Left lung (tissue), 10 donors: ENCODE results near the gene SLC12A1. TPM values are rescaled to one million over a fixed set of nuclear protein-coding genes. Genes with fewer than 3 reads are reported as not detected.

ENCODE experiments used
- ATAC-seq: fragments of 200-7000 bp; cut with Tn5 transposase; one replicate; pipeline ENCODE4 v1.9.1; 2020; ENCODE audit warnings: moderate library complexity
- DNase-seq, 4 donors: peaks; one replicate each; pipeline ENCODE4 v3.0.0-alpha.2; 2013 to 2020
- H3K27ac ChIP-seq, 2 donors: fragments of 200-600 bp; sonication (generic) in 1 of 2; one replicate each; pipeline versions ENCODE4 v1.5.0 to v1.8.0; 2020 to 2021
- H3K27me3 ChIP-seq, 2 donors: fragments of 200-600 bp; sonication (generic) in 1 of 2; one replicate each; pipeline versions ENCODE4 v1.5.0 to v1.8.0; 2020 to 2021
- H3K36me3 ChIP-seq, 2 donors: fragments of 200-600 bp; sonication (generic) in 1 of 2; one replicate each; pipeline versions ENCODE4 v1.5.0 to v1.8.0; 2020 to 2021
- H3K4me1 ChIP-seq, 2 donors: fragments of 200-600 bp; one replicate each; pipeline ENCODE4 v1.8.0; 2021
- H3K4me3 ChIP-seq, 2 donors: fragments of 200-600 bp; sonication (generic) in 1 of 2; one replicate each; pipeline versions ENCODE4 v1.5.0 to v1.8.0; 2020 to 2021; ENCODE audit warnings: mild to moderate bottlenecking in 1 of 2
- H3K9me3 ChIP-seq, 2 donors: fragments of 200-600 bp; sonication (generic) in 1 of 2; one replicate each; pipeline versions ENCODE4 v1.5.0 to v1.8.0; 2020 to 2021
- intact Hi-C, 2 donors: fragments of 100-400 bp; cut with DNase I; formaldehyde crosslinking; loops; one replicate each; pipeline versions ENCODE4 v1.11.2 to v1.14.2; 2022
- polyA plus RNA-seq, 6 donors: library from polyadenylated mRNA; unstranded; fragments of 120-200 nt; gene quantifications; one replicate each; pipeline ENCODE4 v1.2.1, GENCODE V29; 2013; ENCODE audit not compliant: insufficient read length in 6 of 6
- total RNA-seq, 2 donors: library from RNA; stranded (reverse); fragmentation: NEBNext Ultra II Directional; extraction: Animal tissue kit (Norgen Biotek cat#: 25700); gene quantifications; one replicate each; pipeline ENCODE4 v1.2.1, GENCODE V29; 2021
- TF ChIP-seq, protein P1 (sequence below), 2 donors: fragments of 200-600 bp; sonication (generic) in 1 of 2; IDR thresholded peaks; one replicate each; pipeline versions ENCODE4 v1.5.0 to v1.8.0; 2021; ENCODE audit warnings: antibody characterized with exemption in 2 of 2
- donor health status: DM: no; HTN: yes; CAD: no.
- donor health status: DM: no; HTN: no; CAD: no.

Gene SLC12A1
- total and polyA plus RNA-seq, 8 donors, result 0.26 to 3.6 (median 0.83) TPM; not detected in 2

DNA sequence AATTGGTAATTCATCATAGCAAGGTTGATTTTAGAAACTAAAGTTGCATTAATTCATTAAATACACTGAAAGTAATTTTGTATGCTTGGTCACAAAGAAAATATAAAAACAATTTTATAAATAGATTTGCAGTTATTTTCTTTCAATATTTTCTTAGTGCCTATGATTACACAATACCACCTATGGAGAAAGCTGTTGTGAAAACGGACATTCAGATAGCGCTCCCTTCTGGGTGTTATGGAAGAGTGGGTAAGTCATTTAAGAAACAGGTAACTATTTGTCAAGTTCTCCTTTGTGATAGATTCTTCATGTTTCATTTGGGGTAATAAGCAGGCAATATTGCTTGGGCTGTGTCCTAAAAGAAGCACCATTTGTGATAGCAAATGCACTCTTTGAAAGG is 128.2 kb downstream of the SLC12A1 start:
- H3K9me3 ChIP-seq, result no peaks in the 10 kb centered on the region
- no peak overlapping the region for H3K4me3 ChIP-seq
- peaks cover 0 to 30% of the 10 kb centered on the region in 2 donors for H3K4me1 ChIP-seq
- DNase-seq (no peak), ATAC-seq (no peak)
- TF ChIP-seq, protein P1, sequence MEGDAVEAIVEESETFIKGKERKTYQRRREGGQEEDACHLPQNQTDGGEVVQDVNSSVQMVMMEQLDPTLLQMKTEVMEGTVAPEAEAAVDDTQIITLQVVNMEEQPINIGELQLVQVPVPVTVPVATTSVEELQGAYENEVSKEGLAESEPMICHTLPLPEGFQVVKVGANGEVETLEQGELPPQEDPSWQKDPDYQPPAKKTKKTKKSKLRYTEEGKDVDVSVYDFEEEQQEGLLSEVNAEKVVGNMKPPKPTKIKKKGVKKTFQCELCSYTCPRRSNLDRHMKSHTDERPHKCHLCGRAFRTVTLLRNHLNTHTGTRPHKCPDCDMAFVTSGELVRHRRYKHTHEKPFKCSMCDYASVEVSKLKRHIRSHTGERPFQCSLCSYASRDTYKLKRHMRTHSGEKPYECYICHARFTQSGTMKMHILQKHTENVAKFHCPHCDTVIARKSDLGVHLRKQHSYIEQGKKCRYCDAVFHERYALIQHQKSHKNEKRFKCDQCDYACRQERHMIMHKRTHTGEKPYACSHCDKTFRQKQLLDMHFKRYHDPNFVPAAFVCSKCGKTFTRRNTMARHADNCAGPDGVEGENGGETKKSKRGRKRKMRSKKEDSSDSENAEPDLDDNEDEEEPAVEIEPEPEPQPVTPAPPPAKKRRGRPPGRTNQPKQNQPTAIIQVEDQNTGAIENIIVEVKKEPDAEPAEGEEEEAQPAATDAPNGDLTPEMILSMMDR (IDR thresholded peaks at IDR 0.05), result no peak
- H3K27me3 ChIP-seq, result no peaks in the 10 kb centered on the region
- intact Hi-C loops, result no loop called here
- H3K27ac ChIP-seq, result no peak overlapping the region
- H3K36me3 ChIP-seq, result peaks cover 0 to 23% of the 10 kb centered on the region in 2 donors

DNA sequence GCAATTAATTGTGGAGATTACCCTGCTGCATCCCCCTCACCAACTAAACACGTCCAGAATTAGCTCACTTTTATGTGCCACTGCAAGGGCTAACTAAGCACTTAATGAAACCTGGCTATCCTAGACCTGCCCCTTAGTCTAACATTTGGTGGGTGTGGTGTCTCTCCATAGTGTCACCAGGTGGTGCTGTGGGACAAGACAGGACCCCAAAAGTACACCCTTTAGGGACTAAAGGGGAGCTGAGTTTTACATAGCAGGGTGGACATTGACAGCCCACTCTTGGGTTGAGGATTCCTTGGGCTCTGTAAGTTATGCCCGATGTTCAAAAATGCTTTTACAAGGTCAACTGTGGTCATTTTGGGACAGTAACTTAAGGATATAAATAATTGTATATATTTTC is 130.8 kb downstream of the SLC12A1 start:
- peaks cover 0 to 43% of the 10 kb centered on the region in 2 donors for H3K36me3 ChIP-seq
- TF ChIP-seq, protein P1 (IDR thresholded peaks at IDR 0.05), result no peak
- ATAC-seq (no peak), DNase-seq (no peak)
- no peak overlapping the region for H3K27ac ChIP-seq
- H3K4me3 ChIP-seq, result no peak overlapping the region
- H3K4me1 ChIP-seq, result peaks cover 0 to 21% of the 10 kb centered on the region in 2 donors
- intact Hi-C loops, result no loop called here
- H3K9me3 ChIP-seq, result no peaks in the 10 kb centered on the region
- no peaks in the 10 kb centered on the region for H3K27me3 ChIP-seq

DNA sequence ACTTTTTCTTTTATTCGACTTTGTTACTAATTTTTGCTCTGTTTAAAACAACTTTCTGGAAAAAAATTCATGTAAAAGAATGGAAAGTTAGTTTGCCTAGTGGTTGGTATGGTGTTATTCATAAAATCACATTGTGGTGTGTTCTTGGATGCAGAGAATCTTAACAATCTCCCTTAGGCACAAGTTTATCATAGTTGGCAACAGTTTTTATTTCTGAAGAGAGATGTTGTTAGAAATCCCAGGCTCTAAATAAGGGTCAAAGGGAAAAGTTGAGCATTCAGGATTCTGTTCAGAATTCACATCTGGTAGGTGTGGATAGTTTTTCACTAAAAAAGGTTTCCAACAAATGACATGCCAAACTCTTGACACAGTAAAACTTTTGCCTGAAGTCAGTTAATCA is 131.5 kb downstream of the SLC12A1 start:
- Histone ChIP-seq H3K4me3 (no peak overlapping the region), H3K9me3 (no peaks in the 10 kb centered on the region), H3K27me3 (no peaks in the 10 kb centered on the region), H3K36me3 (peaks cover 0 to 49% of the 10 kb centered on the region in 2 donors), H3K27ac (no peak overlapping the region), H3K4me1 (peaks cover 0 to 15% of the 10 kb centered on the region in 2 donors)
- no peak for ATAC-seq
- no peak for DNase-seq
- intact Hi-C loops, result no loop called here
- TF ChIP-seq, protein P1 (IDR thresholded peaks at IDR 0.05), result no peak

DNA sequence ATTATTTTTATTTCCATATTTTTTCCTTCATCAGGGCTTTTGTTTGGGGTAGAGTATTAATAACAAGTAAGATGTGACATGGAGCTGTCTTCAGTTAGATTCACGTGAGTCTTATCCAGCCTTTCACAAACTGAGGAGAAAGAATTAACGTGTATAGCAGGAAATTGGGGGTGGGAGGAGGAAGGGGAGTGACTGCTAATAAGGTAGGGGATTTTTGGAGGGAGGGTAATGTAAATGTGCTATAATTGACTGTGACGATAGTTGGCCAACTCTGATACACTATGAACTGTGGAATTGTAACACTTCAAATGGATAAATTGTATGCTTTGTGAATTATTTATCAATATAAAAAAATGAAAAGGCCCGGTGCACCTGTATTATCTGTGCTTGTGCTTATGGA is 134.0 kb downstream of the SLC12A1 start:
- H3K27ac ChIP-seq, result no peak overlapping the region
- no peak overlapping the region for H3K4me3 ChIP-seq
- DNase-seq (no peak), ATAC-seq (no peak)
- intact Hi-C loops, result no loop called here
- H3K27me3 ChIP-seq, result no peaks in the 10 kb centered on the region
- no peaks in the 10 kb centered on the region for H3K9me3 ChIP-seq
- H3K36me3 ChIP-seq, result peaks cover 0 to 53% of the 10 kb centered on the region in 2 donors
- no peaks in the 10 kb centered on the region for H3K4me1 ChIP-seq
- TF ChIP-seq, protein P1 (IDR thresholded peaks at IDR 0.05), result no peak

DNA sequence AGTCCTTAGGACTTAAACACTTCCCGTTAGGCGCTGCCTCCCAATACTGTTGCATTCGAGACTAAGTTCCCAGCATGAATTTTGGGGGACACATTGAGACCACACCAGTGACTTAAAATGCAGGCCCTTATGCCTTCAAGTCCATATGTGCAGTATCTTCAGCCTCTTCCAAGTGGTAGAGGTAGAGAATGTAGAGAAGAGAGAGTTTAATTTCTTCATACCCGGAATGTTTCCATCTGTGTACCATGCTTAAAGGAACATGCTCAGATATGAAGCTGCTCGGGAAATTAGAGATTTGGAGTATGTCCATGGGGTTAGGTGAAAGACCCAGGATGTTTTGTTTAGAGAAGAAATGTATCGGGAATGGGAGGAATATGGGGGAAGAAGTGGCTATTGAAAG is 137.8 kb downstream of the SLC12A1 start:
- intact Hi-C loops, result no loop called here
- H3K4me1 ChIP-seq, result no peaks in the 10 kb centered on the region
- H3K27ac ChIP-seq, result no peak overlapping the region
- DNase-seq (no peak), ATAC-seq (no peak)
- H3K27me3 ChIP-seq, result no peaks in the 10 kb centered on the region
- H3K9me3 ChIP-seq, result no peaks in the 10 kb centered on the region
- TF ChIP-seq, protein P1 (IDR thresholded peaks at IDR 0.05), result no peak
- H3K4me3 ChIP-seq, result no peak overlapping the region
- H3K36me3 ChIP-seq, result peaks cover 0 to 39% of the 10 kb centered on the region in 2 donors
